ENCODE measurements around the gene SYNE2.
"Not testable (repeated sequence)": the region's sequence is repeated elsewhere in the genome, so short reads cannot be mapped to it uniquely, and the experiment has no call there.

Gene SYNE2

DNA sequence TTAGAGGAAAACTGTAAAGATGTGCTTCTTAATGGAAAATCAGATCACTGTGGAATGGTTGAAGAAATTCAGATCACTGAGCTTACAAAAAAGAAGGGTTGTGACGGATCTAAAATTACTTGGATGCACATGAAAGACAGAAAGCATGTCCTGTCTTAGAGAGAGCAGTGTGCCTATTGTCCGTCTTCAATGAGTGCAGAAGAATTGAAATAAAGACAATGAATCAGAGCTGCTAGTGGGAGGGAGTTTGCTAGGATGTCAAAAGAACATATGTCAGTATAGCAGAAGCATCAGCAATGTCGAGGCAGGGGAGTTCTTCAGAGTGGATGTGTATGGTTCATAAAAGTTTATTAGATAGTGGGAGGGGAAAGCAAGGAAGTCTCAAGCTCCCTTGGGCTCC is 172.7 kb downstream of the SYNE2 start:
- no peak for DNase-seq (ENCODE audit: low read depth)

DNA sequence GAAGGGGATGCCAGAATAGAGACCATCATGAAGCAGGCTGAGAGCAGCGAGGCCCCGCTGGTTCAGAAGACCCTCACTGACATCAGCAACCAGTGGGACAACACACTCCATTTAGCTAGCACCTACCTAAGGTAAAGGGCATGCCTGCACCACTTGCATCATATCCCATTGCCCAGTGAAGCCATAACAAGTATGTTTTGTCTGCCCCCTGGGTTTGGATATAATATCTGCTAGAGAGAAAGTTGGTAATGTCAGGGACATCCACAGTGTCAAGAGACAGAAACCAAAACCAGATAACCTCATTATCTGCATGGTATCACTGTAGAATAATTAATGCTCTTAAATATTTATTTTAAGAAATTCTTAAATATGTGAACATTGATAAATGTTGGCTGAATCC is 173.8 kb downstream of the SYNE2 start:
- no peak for DNase-seq (ENCODE audit: low read depth)

DNA sequence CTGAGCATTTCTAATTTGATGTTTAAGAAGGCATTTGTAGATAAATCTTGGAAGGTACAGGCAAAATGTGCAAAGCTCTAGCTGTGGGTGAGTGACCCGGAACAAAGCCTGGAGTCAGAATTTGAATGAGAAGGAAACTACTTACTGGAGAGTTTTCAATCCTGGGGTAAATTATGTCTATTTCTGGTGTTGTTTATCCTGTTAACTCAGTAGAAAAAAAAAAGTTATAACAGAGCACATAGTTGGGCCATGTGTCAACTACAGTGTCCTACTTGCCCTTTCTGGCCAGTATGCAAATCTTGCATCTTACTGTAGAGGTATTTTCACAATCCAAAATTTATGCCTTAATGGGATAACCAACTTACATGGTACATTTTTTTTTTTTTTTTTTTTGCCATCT is 182.3 kb downstream of the SYNE2 start:
- no peak for DNase-seq (ENCODE audit: low read depth)

DNA sequence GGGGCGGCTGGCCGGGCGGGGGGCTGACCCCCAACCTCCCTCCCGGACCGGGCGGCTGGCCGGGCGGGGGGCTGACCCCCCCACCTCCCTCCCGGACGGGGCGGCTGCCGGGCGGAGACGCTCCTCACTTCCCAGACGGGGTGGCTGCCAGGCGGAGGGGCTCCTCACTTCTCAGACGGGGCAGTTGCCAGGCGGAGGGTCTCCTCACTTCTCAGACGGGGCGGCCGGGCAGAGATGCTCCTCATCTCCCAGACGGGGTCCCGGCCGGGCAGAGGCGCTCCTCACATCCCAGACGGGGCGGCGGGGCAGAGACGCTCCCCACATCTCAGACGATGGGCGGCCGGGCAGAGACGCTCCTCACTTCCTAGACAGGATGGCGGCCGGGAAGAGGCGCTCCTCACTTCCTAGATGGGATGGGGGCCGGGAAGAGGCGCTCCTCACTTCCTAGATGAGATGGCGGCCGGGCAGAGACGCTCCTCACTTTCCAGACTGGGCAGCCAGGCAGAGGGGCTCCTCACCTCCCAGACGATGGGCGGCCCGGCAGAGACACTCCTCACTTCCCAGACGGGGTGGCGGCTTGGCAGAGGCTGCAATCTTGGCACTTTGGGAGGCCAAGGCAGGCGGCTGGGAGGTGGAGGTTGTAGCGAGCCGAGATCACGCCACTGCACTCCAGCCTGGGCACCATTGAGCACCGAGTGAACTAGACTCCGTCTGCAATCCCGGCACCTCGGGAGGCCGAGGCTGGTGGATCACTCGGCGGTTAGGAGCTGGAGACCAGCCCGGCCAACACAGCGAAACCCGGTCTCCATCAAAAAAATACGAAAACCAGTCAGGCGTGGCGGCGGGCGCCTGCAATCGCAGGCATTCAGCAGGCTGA is 185.3 kb downstream of the SYNE2 start:
- DNase-seq (ENCODE audit: low read depth), result not testable (repeated sequence)

DNA sequence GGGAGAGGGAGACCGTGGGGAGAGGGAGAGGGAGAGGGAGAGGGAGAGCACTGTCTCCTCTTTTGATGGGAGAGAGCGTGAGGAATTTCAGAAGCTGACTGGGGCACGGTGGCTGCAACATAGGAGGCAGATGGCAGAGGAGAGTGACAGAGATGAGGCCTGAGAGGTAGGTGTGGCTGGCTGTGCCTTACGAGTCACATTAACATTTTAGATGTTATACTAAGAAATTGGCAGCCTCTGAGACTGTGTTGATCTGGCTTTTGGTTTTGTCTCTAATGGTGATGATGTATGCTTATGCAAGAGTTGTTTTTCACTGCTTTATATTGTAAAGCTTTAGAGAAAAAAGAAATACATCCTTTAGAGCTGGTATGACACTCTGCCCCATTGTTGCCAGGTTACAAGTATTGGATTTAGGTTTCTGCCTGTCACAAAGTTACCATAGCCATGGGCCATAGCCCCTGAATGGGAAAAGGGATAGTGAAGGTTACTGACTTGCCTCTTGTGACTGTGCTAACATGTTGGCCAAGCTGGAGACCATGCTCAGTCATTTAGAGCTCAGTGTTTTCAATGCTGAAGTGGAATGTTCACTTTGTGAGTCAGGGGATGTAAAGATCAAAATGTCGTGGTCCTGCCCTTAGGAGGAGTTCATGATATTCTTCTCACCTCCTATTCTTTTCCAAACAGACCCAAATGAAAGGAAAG is 186.2 kb downstream of the SYNE2 start:
- DNase-seq (ENCODE audit: low read depth), result no peak

DNA sequence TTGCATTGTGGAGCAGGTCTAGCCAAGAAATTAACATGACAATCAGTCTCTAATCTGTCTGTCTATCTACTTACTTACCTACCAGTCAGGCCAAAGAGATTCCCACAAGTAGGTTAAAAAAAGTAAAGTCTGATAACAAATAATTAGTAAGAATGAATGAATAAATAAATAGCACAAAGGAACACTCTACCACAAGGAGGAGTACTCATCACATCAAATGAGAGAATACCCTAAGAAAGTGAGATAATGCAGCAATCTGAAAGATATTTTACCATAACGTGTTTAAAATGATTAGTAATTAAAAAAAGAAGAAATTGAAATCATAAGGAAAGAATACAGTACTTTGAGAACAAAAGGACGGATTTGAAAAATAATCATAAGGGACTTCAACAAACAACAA is 187.2 kb downstream of the SYNE2 start:
- no peak for DNase-seq (ENCODE audit: low read depth)

DNA sequence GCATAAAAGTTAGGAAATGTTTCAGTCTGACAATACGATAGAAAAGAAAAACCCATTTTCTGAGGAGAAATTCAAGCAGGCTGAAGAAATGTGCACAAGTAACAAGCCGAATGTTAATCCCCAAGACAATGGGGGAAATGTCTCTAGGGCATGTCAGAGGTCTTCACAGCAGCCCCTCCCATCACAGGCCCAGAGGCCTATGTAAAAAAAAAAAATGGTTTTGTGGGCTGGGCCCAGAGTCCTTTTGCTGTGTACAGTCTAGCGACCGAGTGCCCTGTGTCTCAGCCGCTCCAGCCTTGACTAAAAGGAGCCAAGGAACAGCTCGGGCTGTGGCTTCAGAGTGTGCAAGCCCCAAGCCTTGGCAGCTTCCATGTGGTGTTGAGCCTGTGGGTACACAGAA is 190.5 kb downstream of the SYNE2 start:
- not testable (repeated sequence) for DNase-seq (ENCODE audit: low read depth)

DNA sequence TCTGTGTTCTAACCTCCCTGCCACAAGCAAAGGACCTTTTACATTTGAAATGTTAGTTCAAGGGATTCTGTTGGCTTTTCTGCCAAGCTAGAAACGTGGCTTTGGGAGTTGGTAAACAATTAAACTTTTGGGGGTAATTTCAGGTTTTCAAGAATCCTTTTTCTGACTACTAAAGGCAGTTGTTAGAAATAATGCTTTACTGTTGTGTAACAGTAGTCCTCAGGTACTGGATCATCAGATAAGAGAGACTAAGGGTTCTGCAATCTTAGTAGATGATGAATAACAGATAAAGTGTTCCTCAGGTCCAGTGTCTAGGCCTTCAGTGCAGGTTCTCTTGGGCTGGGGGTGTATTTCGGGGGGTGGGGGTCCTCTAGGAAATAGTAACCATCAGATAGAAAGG is 192.3 kb downstream of the SYNE2 start:
- DNase-seq (ENCODE audit: low read depth), result no peak

DNA sequence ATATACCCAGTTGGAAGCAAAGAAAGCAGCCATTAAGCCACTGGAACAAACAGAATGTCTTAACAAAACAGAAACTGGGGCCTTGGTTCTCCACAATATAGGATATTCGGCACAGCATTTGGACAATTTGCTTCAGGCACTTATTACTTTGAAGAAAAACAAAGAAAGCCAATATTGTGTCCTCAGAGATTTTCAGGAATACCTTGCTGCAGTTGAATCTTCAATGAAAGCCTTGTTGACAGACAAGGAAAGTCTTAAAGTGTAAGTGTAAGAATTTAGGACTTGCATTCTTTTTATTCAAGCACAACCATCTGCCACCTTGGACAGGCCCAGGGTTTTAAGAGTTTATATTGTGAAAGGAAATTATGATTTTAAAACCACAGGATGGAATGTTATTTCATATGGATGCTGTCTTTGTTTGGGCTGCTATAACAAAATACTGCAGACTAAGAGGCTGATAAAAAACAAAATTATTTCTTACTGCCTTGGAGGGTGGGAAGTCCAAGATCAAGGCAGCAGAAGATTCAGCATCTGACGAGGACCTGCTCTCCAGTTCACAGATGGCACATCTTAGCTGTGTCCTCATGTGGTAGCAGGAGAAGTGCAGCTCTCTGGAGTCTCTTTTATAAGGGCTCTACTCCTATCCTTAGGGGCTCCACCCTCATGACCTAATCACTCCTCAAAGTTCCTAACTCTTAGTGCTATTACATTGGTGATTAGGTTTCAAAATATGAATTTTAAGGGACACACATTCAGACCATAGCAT is 197.0 kb downstream of the SYNE2 start:
- DNase-seq (ENCODE audit: low read depth), result no peak

DNA sequence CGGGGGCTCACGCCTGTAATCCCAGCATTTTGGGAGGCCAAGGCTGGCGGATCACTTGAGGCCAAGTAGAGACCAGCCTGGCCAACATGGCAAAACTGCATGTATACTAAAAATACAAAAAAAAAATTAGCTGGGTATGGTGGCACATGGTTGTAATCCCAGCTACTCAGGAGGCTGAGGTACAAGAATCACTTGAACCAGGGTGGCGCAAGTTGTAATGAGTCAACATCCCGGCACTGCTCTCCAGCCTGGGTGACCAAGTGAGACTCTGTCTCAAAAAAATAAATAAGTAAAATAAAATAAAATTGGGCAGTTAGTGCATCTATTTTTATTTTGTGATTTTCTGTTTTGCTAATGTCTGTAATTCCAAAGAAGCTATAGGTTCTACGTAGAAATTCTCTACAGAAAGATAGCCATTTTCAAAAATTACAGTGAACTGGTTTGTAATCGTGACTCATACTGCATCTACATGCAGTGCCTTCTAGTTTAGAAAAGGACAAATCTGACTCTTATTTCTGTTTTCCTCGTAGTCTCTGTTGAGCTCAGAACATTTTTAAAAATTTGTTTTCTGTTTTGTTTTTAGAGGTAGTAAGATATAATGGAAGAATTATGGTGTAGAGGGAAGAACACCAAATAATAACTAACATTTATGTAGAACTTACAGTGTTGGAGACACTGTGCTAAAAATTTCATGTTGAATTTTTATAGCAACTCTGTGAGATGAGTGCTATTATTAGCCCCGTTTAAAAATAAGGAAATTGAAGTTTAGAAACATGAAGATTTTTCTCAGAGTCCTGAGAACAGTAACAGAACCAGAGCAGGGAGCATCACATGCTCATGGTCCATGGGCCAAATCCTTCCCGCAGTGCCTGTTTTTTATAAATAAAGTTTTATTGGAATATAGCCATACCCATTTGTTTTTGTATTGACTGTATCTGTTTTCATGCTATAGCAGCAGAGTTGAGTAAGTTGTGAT is 201.2 kb downstream of the SYNE2 start:
- no peak for DNase-seq (ENCODE audit: low read depth)

DNA sequence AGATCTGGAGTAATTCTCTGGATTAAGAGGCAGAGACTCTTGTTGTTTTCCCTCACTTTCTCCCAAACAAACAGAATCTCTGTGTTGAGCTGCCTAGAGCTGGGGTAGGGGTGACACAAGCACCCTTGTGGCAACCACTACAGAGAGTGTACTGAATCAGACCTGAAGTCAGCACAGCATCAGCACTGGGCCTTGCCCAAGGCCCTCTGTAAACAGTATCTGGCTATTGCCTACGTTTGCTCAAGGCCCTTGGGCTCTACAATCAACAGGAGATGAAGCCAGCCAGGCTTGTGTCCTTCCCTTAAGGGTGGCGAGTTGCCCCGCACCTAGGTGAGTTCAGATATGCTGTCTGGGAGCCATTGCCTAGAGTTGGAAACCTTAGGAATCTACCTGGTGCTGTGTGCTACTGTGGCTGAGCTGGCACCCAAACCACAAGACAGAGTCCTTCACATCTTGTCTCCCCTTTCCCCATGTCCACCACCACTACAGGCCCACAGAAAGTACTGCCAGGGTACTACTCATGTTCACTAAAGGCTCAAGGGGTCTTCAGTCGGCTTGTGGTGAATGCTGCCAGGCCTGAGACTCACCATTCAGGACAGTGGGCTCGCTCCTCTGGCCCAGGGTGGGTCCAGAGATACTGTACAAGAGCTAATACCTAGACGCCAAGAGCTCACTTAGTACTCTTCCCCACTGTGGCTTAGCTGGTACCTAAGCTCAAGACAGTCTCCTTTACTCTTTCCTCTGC is 206.8 kb downstream of the SYNE2 start:
- DNase-seq (ENCODE audit: low read depth), result no peak

DNA sequence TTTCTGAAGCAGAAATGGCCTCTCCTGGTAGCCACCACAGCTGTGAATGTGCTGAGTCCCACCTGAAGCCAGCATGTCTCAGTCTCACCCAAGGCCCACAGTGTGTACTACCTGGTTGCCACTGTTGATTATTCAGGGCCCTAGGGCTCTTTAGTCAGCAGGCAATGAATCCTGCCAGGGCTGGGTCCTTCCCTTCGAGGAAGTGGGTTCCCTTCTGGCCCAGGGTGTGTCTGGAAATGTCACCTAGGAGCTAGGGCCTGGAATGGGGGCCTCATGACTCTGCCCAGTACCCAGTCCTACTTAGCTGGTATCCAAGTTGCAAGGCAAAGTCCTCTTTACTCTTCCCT is 207.4 kb downstream of the SYNE2 start:
- DNase-seq (ENCODE audit: low read depth), result no peak

DNA sequence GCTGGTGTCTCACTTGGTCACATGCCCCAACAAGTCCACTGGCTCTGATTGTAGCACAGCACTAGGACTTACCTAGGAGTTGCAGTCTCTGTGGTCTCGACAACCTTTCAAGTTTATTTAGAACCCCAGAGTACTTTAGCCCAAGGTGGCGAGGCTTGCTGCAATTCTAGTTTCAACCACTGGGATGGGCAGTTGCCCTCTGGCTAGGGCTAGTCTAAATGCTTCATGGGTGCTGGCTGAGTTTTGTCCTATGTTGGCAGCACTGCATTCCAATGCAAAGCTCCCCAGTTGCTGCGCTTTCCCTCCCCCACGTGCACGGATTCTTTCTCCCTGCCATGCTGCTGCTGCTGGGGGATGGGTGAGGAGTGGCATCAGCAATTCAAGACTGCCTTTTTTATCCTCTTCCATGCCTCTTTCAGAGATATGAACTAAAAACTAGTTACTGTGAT is 207.9 kb downstream of the SYNE2 start:
- DNase-seq (ENCODE audit: low read depth), result no peak

DNA sequence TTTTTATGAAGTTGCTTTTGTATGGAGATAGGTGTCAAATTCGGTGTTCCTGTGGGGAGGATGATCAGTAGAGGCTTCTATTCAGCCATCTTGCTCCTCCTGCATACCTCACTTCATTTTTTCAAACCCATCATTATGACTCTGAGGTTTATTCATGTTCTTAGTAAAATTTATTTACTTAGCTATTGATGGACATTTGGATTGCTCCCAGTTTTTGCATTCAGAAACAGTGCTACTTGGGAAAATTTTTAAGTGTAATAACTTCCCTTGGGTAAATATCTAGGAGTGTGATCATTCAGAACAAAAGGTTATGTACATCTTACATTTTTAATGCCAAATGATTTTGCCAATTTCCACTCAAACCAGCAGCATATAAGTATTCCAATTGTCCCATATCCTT is 208.3 kb downstream of the SYNE2 start:
- DNase-seq (ENCODE audit: low read depth), result no peak

DNA sequence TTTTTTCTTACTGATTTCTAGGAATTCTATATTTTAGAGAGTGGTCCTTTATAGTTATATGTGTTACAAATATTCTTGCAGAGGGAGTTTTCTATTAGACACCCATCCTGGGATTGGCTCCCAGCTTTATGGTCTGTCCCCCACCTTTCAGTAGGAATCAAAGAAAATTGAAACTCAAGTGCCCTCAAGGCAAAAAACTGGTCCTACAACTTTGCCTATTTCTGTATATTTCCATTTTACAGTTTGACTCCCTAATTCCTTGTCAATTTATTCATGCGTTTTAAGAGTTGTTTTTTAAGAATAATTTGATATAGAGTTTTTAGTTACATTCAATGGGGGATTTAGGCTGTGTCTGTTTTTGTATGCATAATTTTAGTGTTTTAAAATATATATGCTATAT is 208.9 kb downstream of the SYNE2 start:
- no peak for DNase-seq (ENCODE audit: low read depth)

DNA sequence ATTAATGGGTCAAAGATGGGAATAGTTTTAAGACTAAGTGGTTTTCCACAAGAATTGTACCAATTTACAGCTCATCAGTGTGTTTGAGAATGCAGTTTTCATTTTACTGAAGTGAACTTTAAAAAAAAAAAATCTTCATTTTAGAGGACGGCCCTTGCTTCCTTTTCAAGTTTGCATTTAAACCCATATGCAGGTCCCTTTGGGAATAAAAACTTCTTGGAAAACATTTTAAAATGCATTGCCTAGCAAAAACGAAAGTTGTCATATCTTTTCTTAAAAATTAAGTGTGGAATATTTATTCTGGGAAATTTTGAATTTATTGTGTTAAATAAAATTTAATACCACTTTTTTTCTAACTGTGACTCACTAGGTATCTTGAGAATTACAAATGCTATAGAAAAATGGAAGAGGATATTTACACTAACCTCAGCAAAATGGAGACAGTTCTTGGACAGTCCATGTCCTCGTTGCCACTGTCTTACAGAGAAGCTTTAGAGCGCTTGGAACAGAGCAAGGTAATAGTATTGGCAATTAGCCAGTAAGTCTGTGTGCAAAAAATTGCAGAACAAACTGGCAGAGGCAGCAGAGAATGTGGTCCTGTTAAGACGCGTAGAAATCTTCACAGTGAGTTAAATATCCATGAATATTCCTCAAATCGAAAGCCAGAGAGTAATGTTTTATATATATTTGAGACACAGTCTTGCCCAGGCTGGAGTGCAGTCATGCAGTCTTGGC is 209.7 kb downstream of the SYNE2 start:
- DNase-seq (ENCODE audit: low read depth), result no peak

DNA sequence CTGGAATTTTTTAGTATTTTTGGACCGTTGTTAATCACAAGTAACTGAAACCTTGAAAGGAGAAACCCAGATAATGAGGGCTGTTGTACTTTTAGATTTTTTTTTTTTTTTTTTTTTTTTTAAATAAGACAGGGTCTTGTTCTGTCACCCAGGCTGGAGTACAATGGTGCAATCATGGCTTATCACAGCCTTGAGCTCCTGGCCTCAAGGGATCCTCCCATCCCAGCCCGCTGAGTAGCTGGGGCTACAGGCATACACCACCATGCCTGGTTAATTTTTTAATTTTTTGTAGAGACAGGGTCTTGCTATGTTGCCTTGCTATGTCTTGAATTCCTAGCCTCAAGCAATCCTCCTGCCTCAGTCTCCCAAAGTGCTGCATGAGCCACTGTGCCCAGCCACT is 211.6 kb downstream of the SYNE2 start:
- DNase-seq (ENCODE audit: low read depth), result no peak

DNA sequence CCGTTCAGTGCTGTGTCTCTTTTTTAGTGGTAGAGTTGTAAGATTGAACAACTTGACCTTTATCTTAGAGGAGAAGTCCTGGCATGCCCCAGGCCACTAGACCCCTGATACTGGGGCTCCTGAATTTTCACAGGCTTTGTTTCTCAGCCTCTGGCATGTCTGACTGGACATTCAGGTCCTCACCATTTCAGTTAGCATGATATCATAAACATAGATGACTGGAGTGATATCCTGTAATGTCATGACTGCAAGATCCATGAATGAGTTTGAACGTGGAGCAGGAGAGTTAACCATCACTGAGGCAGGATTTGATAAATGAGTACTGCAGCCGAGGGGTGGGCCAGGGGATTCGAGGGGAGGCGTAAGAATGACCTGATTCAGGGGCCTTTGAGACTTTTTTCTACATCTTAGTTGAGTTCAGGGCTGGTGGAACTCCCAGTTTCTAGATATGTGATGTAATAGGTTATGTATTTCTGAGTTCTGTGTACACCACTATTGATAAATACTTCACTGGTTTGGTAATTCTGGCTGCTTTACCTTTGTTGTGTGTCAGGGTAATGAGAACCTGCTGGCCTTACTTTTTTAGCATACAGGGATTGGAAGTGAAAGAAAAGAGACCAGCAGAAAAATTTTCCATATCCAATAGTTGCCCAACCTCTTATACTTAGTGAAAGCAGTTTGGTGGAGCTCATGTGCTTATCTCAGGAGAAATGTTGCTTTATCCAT is 217.0 kb downstream of the SYNE2 start:
- no peak for DNase-seq (ENCODE audit: low read depth)

DNA sequence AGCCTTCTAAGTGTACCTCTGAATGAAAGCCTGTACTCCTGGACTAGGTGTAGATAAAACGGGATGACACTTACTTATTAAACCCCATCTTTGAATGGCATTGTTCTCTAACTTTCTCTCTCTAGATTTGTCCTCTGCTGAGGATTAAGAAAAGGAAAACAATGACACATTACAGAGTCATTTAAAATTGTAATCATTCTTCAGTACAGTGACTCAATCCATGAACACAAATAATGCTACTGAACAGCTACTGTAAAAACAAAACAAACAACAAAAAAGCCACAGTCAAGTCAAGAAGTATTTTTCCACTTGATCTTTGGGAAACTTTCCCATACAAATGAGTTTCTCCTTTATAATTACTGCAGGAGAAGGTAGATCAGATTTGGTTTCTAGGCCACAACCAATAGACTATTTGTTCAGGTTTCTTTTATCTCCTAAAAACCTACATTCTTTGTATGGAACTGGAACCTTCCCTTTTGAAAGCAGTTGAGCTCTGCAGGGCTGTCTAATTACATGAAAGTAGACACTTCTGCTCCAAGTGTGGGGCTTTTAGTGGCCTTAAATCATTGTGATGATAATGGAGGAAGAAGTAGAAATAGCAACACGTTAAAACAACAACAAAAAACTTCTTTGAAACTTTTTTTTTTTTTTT is 222.3 kb downstream of the SYNE2 start:
- DNase-seq (ENCODE audit: low read depth), result no peak

All from stimulated activated CD8-positive, alpha-beta memory T cell treated with anti-CD3 and anti-CD28 coated beads, Interleukin-12 subunit alpha, Interleukin-12 subunit beta, amount 100 ng/mL, for 4 hours (primary cell).